ENCODE measurements around the gene ZNF496. TPM values are rescaled to one million over a fixed set of nuclear protein-coding genes. Genes with fewer than 3 reads are reported as not detected.

Gene ZNF496
- total RNA-seq, 4 donors from 2014 or later = 24.1 to 51.7 (median 41.0) TPM

DNA sequence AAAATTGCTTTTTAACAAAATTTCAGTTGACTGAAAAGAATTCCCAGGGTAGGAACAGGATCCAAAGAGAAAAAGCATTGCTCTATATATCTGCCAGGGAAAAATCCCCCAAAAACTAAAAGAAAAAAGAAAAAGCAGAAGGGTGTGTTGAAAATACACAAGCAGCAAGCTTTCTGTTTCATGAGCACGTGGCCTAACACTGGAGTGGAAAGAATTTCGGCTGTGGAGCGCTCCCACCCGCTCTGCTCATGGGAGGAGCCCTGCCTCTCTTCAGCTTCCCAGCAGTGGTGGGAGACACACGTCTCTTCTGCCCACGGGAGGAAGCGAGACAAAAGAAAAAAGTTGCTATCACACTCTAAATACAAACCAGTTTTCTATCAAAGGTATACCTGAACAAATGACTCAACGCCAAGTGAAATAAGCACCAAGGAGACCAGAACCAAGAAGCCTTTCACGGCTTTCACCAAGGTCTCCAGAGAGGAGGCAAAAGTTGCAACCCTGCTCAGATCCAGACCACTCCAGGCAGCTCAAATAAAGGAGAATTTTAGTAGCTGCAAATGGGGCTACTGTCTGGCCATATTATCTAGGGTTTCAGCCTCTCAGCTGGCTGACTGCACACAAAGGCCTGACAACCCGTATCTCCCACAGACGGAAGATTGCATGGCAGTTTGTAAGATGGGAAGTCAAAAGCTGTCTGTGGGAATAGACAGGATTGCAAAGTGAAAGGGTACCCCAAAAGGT lies 29.5 kb upstream of the ZNF496 start:
- Histone ChIP-seq H3K27me3 (no peaks in the 10 kb centered on the region), H3K4me3 (no peak overlapping the region), H3K36me3 (no peaks in the 10 kb centered on the region), H3K9me3 (no peaks in the 10 kb centered on the region), H3K27ac (peak overlapping the region; percentile 84 to 94), H3K4me1 (no peaks in the 10 kb centered on the region)
- peak; percentile 74 to 78 for DNase-seq
- no peak for TF ChIP-seq POLR2A (IDR thresholded peaks at IDR 0.05)
- TF ChIP-seq, protein P1, sequence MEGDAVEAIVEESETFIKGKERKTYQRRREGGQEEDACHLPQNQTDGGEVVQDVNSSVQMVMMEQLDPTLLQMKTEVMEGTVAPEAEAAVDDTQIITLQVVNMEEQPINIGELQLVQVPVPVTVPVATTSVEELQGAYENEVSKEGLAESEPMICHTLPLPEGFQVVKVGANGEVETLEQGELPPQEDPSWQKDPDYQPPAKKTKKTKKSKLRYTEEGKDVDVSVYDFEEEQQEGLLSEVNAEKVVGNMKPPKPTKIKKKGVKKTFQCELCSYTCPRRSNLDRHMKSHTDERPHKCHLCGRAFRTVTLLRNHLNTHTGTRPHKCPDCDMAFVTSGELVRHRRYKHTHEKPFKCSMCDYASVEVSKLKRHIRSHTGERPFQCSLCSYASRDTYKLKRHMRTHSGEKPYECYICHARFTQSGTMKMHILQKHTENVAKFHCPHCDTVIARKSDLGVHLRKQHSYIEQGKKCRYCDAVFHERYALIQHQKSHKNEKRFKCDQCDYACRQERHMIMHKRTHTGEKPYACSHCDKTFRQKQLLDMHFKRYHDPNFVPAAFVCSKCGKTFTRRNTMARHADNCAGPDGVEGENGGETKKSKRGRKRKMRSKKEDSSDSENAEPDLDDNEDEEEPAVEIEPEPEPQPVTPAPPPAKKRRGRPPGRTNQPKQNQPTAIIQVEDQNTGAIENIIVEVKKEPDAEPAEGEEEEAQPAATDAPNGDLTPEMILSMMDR (IDR thresholded peaks at IDR 0.05) = no peak
- intact Hi-C loops (cut with DNase I; ENCODE audit: low total_unique reads) = no loop called here

DNA sequence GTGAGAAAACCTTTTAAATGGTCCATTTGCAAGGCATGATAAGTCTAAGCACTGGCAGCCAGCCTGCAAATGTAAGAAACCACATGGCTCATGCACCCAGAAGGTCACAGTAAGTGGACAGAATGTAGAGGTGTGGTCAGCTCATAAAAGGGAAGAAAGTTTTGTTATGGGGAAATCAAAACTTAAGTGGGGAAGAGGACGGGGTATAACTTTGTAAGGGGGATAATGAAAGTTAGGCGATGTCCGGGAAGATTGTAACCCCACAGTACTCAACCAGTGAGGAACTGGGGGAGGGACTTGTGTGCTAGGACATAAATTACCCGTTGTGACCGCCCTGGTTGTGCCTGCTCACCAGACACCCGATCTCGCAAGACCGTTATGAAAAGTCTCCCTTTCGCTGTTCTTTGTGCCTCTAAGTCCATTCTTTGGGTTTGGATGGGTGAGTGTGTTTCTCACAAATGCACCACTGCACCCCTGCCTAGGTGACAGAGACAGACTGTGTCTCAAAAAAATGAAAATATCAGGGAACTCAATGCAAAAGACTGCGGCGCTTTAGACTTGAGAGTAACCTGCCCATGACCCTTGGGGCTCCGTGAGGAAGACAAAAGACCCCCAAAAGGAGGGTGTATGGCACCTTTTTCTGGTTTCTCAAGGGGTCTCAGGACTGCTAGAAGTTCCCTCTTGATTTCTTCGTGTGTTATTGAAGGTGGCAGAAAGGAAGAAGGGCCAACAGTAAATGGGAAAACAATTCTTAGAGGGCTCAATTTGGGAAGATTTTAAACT lies 28.6 kb upstream of the ZNF496 start:
- no peaks in the 10 kb centered on the region for H3K4me1 ChIP-seq
- intact Hi-C loops (cut with DNase I; ENCODE audit: low total_unique reads) = no loop called here
- no peaks in the 10 kb centered on the region for H3K9me3 ChIP-seq
- no peak for TF ChIP-seq POLR2A (IDR thresholded peaks at IDR 0.05)
- TF ChIP-seq, protein P1 (IDR thresholded peaks at IDR 0.05) = no peak
- H3K36me3 ChIP-seq = no peaks in the 10 kb centered on the region
- H3K4me3 ChIP-seq = no peak overlapping the region
- H3K27ac ChIP-seq = peak overlapping the region; percentile 84 to 94
- no peaks in the 10 kb centered on the region for H3K27me3 ChIP-seq
- peak in 1 of 2 donors; percentile 60 for DNase-seq

DNA sequence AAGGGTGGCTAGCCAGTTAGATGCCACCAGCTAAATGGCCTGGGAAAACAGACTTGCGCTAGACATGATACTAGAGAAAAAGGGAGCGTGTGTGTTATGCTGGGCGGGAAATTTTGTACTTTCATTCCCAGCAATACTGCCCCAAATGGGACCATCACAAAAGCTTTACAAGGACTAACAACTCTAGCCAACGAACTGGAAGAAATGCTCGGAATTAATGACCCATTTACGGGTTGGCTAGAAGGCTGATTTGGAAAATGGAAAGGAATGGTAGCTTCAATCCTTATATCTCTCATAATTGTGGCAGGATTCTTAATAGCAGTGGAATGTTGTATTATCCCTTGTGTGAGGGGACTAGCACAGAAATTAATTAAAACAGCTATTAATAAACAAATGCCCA lies 27.9 kb upstream of the ZNF496 start:
- peak overlapping the region in 1 of 2 donors; percentile 94 for H3K27ac ChIP-seq
- no peak overlapping the region for H3K4me3 ChIP-seq
- no peak for DNase-seq
- TF ChIP-seq, protein P1 (IDR thresholded peaks at IDR 0.05) = no peak
- TF ChIP-seq POLR2A (IDR thresholded peaks at IDR 0.05) = no peak
- H3K36me3 ChIP-seq = no peaks in the 10 kb centered on the region
- no peaks in the 10 kb centered on the region for H3K27me3 ChIP-seq
- no peaks in the 10 kb centered on the region for H3K9me3 ChIP-seq
- intact Hi-C loops (cut with DNase I; ENCODE audit: low total_unique reads) = no loop called here
- H3K4me1 ChIP-seq = no peaks in the 10 kb centered on the region

DNA sequence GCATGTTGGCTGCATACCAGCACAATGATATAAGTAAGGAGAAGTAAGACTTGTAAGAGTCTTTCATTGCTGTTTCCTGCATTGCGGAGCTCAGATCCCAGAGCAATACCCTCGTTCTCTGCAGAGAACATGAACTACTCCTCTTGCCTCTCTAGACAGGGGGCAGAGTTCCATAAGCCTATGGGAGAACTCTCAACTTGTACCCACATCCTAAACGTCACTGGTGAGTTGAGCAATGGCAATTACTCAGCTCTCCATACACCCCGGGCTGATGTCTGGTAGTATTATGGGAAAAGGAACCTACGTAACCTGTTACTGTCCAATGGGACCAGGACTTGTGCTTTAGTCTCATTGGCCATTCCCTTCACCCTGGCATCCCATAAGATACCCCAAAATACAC lies 27.3 kb upstream of the ZNF496 start:
- TF ChIP-seq, protein P1 (IDR thresholded peaks at IDR 0.05) = no peak
- no peak for TF ChIP-seq POLR2A (IDR thresholded peaks at IDR 0.05)
- intact Hi-C loops (cut with DNase I; ENCODE audit: low total_unique reads) = no loop called here
- Histone ChIP-seq H3K27me3 (no peaks in the 10 kb centered on the region), H3K36me3 (no peaks in the 10 kb centered on the region), H3K4me3 (no peak overlapping the region), H3K27ac (peak overlapping the region in 1 of 2 donors; percentile 94), H3K4me1 (no peaks in the 10 kb centered on the region), H3K9me3 (no peaks in the 10 kb centered on the region)
- DNase-seq = no peak

GRCh38 chr1:247357781-247358211 lies 26.1 kb upstream of the ZNF496 start:
- Histone ChIP-seq H3K4me3 (no peak overlapping the region), H3K4me1 (no peaks in the 10 kb centered on the region), H3K9me3 (no peaks in the 10 kb centered on the region), H3K36me3 (no peaks in the 10 kb centered on the region), H3K27ac (peak overlapping the region; percentile 72 to 94), H3K27me3 (no peaks in the 10 kb centered on the region)
- peak; percentile 44 to 54 for DNase-seq
- TF ChIP-seq, protein P1 (IDR thresholded peaks at IDR 0.05) = no peak
- no peak for TF ChIP-seq POLR2A (IDR thresholded peaks at IDR 0.05)
- intact Hi-C loops (cut with DNase I; ENCODE audit: low total_unique reads) = no loop called here
